ENCODE results near the gene CMIP.

GRCh38 chr16:81473558-81473957, 28.9 kb downstream of the CMIP start:
- TF ChIP-seq CTCF (IDR thresholded peaks at IDR 0.05) (no peak), EZH2phosphoT487 (IDR thresholded peaks at IDR 0.05) (no peak), EZH2 (IDR thresholded peaks at IDR 0.05) (no peak)

Measured in neural progenitor cell (in vitro differentiated cells).